ENCODE results near the gene TBC1D22A.

The TBC1D22A gene

GRCh38 chr22:47060718-47061117, 298.3 kb downstream of the TBC1D22A start:
- Histone ChIP-seq H3K4me1 (ENCODE audit: control insufficient read depth, insufficient read depth, low read length) (no peaks in the 10 kb centered on the region), H3K9me3 (ENCODE audit: control insufficient read depth in 2 of 2, low read length in 2 of 2) (no peaks in the 10 kb centered on the region), H3K4me3 (ENCODE audit: low read length in 2 of 2) (no peak overlapping the region), H3K27me3 (ENCODE audit: control insufficient read depth in 1 of 2, insufficient read depth in 2 of 2, low read length in 2 of 2) (no peaks in the 10 kb centered on the region), H3K9ac (ENCODE audit: low read length in 2 of 2) (no peak overlapping the region), H3K27ac (ENCODE audit: low read length) (no peak overlapping the region), H3K36me3 (ENCODE audit: control insufficient read depth in 2 of 2, insufficient read depth in 2 of 2, low read length in 2 of 2) (no peaks in the 10 kb centered on the region)

- Histone ChIP-seq H3K9ac (ENCODE audit: low read length in 2 of 2) (no peak overlapping the region), H3K4me3 (ENCODE audit: low read length in 2 of 2) (no peak overlapping the region), H3K36me3 (ENCODE audit: control insufficient read depth in 2 of 2, insufficient read depth in 2 of 2, low read length in 2 of 2) (no peaks in the 10 kb centered on the region), H3K4me1 (ENCODE audit: control insufficient read depth, insufficient read depth, low read length) (no peaks in the 10 kb centered on the region), H3K9me3 (ENCODE audit: control insufficient read depth in 2 of 2, low read length in 2 of 2) (no peaks in the 10 kb centered on the region), H3K27ac (ENCODE audit: low read length) (no peak overlapping the region), H3K27me3 (ENCODE audit: control insufficient read depth in 1 of 2, insufficient read depth in 2 of 2, low read length in 2 of 2) (no peaks in the 10 kb centered on the region)
These were observed 298.8 kb downstream of the TBC1D22A start for GRCh38 chr22:47061226-47061625.

- Histone ChIP-seq H3K36me3 (ENCODE audit: control insufficient read depth in 2 of 2, insufficient read depth in 2 of 2, low read length in 2 of 2) (no peaks in the 10 kb centered on the region), H3K4me3 (ENCODE audit: low read length in 2 of 2) (no peak overlapping the region), H3K9ac (ENCODE audit: low read length in 2 of 2) (no peak overlapping the region), H3K4me1 (ENCODE audit: control insufficient read depth, insufficient read depth, low read length) (no peaks in the 10 kb centered on the region), H3K27me3 (ENCODE audit: control insufficient read depth in 1 of 2, insufficient read depth in 2 of 2, low read length in 2 of 2) (no peaks in the 10 kb centered on the region), H3K9me3 (ENCODE audit: control insufficient read depth in 2 of 2, low read length in 2 of 2) (no peaks in the 10 kb centered on the region), H3K27ac (ENCODE audit: low read length) (no peak overlapping the region)
These were observed 299.7 kb downstream of the TBC1D22A start for GRCh38 chr22:47062126-47062525.

GRCh38 chr22:47063071-47063509, 300.6 kb downstream of the TBC1D22A start:
- Histone ChIP-seq H3K27me3 (ENCODE audit: control insufficient read depth in 1 of 2, insufficient read depth in 2 of 2, low read length in 2 of 2) (no peaks in the 10 kb centered on the region), H3K4me3 (ENCODE audit: low read length in 2 of 2) (no peak overlapping the region), H3K36me3 (ENCODE audit: control insufficient read depth in 2 of 2, insufficient read depth in 2 of 2, low read length in 2 of 2) (no peaks in the 10 kb centered on the region), H3K4me1 (ENCODE audit: control insufficient read depth, insufficient read depth, low read length) (no peaks in the 10 kb centered on the region), H3K27ac (ENCODE audit: low read length) (no peak overlapping the region), H3K9me3 (ENCODE audit: control insufficient read depth in 2 of 2, low read length in 2 of 2) (no peaks in the 10 kb centered on the region), H3K9ac (ENCODE audit: low read length in 2 of 2) (no peak overlapping the region)

GRCh38 chr22:47063606-47064005, 301.2 kb downstream of the TBC1D22A start:
- no peak overlapping the region for H3K27ac ChIP-seq (ENCODE audit: low read length)
- no peak overlapping the region for H3K9ac ChIP-seq (ENCODE audit: low read length in 2 of 2)
- no peaks in the 10 kb centered on the region for H3K27me3 ChIP-seq (ENCODE audit: control insufficient read depth in 1 of 2, insufficient read depth in 2 of 2, low read length in 2 of 2)
- H3K4me1 ChIP-seq (ENCODE audit: control insufficient read depth, insufficient read depth, low read length), result no peaks in the 10 kb centered on the region
- H3K4me3 ChIP-seq (ENCODE audit: low read length in 2 of 2), result no peak overlapping the region
- no peaks in the 10 kb centered on the region for H3K9me3 ChIP-seq (ENCODE audit: control insufficient read depth in 2 of 2, low read length in 2 of 2)
- H3K36me3 ChIP-seq (ENCODE audit: control insufficient read depth in 2 of 2, insufficient read depth in 2 of 2, low read length in 2 of 2), result no peaks in the 10 kb centered on the region

- Histone ChIP-seq H3K9me3 (ENCODE audit: control insufficient read depth in 2 of 2, low read length in 2 of 2) (no peaks in the 10 kb centered on the region), H3K27ac (ENCODE audit: low read length) (no peak overlapping the region), H3K9ac (ENCODE audit: low read length in 2 of 2) (no peak overlapping the region), H3K36me3 (ENCODE audit: control insufficient read depth in 2 of 2, insufficient read depth in 2 of 2, low read length in 2 of 2) (no peaks in the 10 kb centered on the region), H3K27me3 (ENCODE audit: control insufficient read depth in 1 of 2, insufficient read depth in 2 of 2, low read length in 2 of 2) (no peaks in the 10 kb centered on the region), H3K4me3 (ENCODE audit: low read length in 2 of 2) (no peak overlapping the region), H3K4me1 (ENCODE audit: control insufficient read depth, insufficient read depth, low read length) (no peaks in the 10 kb centered on the region)
These were observed 301.6 kb downstream of the TBC1D22A start for GRCh38 chr22:47064016-47064415.

GRCh38 chr22:47064416-47064815, 302.0 kb downstream of the TBC1D22A start:
- H3K36me3 ChIP-seq (ENCODE audit: control insufficient read depth in 2 of 2, insufficient read depth in 2 of 2, low read length in 2 of 2), result no peaks in the 10 kb centered on the region
- H3K4me1 ChIP-seq (ENCODE audit: control insufficient read depth, insufficient read depth, low read length), result no peaks in the 10 kb centered on the region
- no peak overlapping the region for H3K27ac ChIP-seq (ENCODE audit: low read length)
- H3K9ac ChIP-seq (ENCODE audit: low read length in 2 of 2), result no peak overlapping the region
- H3K27me3 ChIP-seq (ENCODE audit: control insufficient read depth in 1 of 2, insufficient read depth in 2 of 2, low read length in 2 of 2), result no peaks in the 10 kb centered on the region
- no peaks in the 10 kb centered on the region for H3K9me3 ChIP-seq (ENCODE audit: control insufficient read depth in 2 of 2, low read length in 2 of 2)
- H3K4me3 ChIP-seq (ENCODE audit: low read length in 2 of 2), result no peak overlapping the region

- no peak overlapping the region for H3K9ac ChIP-seq (ENCODE audit: low read length in 2 of 2)
- H3K4me1 ChIP-seq (ENCODE audit: control insufficient read depth, insufficient read depth, low read length), result no peaks in the 10 kb centered on the region
- H3K27me3 ChIP-seq (ENCODE audit: control insufficient read depth in 1 of 2, insufficient read depth in 2 of 2, low read length in 2 of 2), result no peaks in the 10 kb centered on the region
- no peak overlapping the region for H3K27ac ChIP-seq (ENCODE audit: low read length)
- no peak overlapping the region for H3K4me3 ChIP-seq (ENCODE audit: low read length in 2 of 2)
- no peaks in the 10 kb centered on the region for H3K9me3 ChIP-seq (ENCODE audit: control insufficient read depth in 2 of 2, low read length in 2 of 2)
- H3K36me3 ChIP-seq (ENCODE audit: control insufficient read depth in 2 of 2, insufficient read depth in 2 of 2, low read length in 2 of 2), result no peaks in the 10 kb centered on the region
These were observed 303.5 kb downstream of the TBC1D22A start for GRCh38 chr22:47065756-47066615.

- Histone ChIP-seq H3K9ac (ENCODE audit: low read length in 2 of 2) (no peak overlapping the region), H3K27ac (ENCODE audit: low read length) (no peak overlapping the region), H3K4me1 (ENCODE audit: control insufficient read depth, insufficient read depth, low read length) (no peaks in the 10 kb centered on the region), H3K27me3 (ENCODE audit: control insufficient read depth in 1 of 2, insufficient read depth in 2 of 2, low read length in 2 of 2) (no peaks in the 10 kb centered on the region), H3K36me3 (ENCODE audit: control insufficient read depth in 2 of 2, insufficient read depth in 2 of 2, low read length in 2 of 2) (no peaks in the 10 kb centered on the region), H3K9me3 (ENCODE audit: control insufficient read depth in 2 of 2, low read length in 2 of 2) (no peaks in the 10 kb centered on the region), H3K4me3 (ENCODE audit: low read length in 2 of 2) (no peak overlapping the region)
These were observed 304.1 kb downstream of the TBC1D22A start for GRCh38 chr22:47066616-47066905.

- Histone ChIP-seq H3K9me3 (ENCODE audit: control insufficient read depth in 2 of 2, low read length in 2 of 2) (no peaks in the 10 kb centered on the region), H3K27me3 (ENCODE audit: control insufficient read depth in 1 of 2, insufficient read depth in 2 of 2, low read length in 2 of 2) (no peaks in the 10 kb centered on the region), H3K4me1 (ENCODE audit: control insufficient read depth, insufficient read depth, low read length) (no peaks in the 10 kb centered on the region), H3K36me3 (ENCODE audit: control insufficient read depth in 2 of 2, insufficient read depth in 2 of 2, low read length in 2 of 2) (no peaks in the 10 kb centered on the region), H3K27ac (ENCODE audit: low read length) (no peak overlapping the region), H3K9ac (ENCODE audit: low read length in 2 of 2) (no peak overlapping the region), H3K4me3 (ENCODE audit: low read length in 2 of 2) (no peak overlapping the region)
These were observed 305.0 kb downstream of the TBC1D22A start for GRCh38 chr22:47067321-47067890.

GRCh38 chr22:47067911-47068625, 305.6 kb downstream of the TBC1D22A start:
- no peak overlapping the region for H3K9ac ChIP-seq (ENCODE audit: low read length in 2 of 2)
- H3K27me3 ChIP-seq (ENCODE audit: control insufficient read depth in 1 of 2, insufficient read depth in 2 of 2, low read length in 2 of 2), result no peaks in the 10 kb centered on the region
- no peak overlapping the region for H3K4me3 ChIP-seq (ENCODE audit: low read length in 2 of 2)
- no peaks in the 10 kb centered on the region for H3K9me3 ChIP-seq (ENCODE audit: control insufficient read depth in 2 of 2, low read length in 2 of 2)
- H3K4me1 ChIP-seq (ENCODE audit: control insufficient read depth, insufficient read depth, low read length), result no peaks in the 10 kb centered on the region
- no peak overlapping the region for H3K27ac ChIP-seq (ENCODE audit: low read length)
- no peaks in the 10 kb centered on the region for H3K36me3 ChIP-seq (ENCODE audit: control insufficient read depth in 2 of 2, insufficient read depth in 2 of 2, low read length in 2 of 2)
